ENCODE data around the gene C20orf204. TPM values are rescaled to one million over a fixed set of nuclear protein-coding genes. Genes with fewer than 3 reads are reported as not detected.

C20orf204 gene
- total RNA-seq, 2 experiments from 2014 or later: 6.1 to 6.4 TPM

- Mint-ChIP-seq H3K36me3 (ENCODE audit: low read depth) (no peaks in the 10 kb centered on the region), H3K9me3 (no peaks in the 10 kb centered on the region), H3K27ac (peak overlapping the region; percentile 85), H3K4me3 (peak overlapping the region; percentile 87), H3K4me1 (ENCODE audit: low read depth) (peaks cover 53% of the 10 kb centered on the region), H3K27me3 (peaks cover 14% of the 10 kb centered on the region)
- POLR2A ChIA-PET: interaction anchor here (1.0 to 1.8 kb wide), 6 partner anchors 15 to 78 kb away, joined by 3 to 14 read pairs (median 4); partner anchors contain the start of genes LKAAEAR1, OPRL1, PRPF6 and RGS19
- Histone ChIP-seq H3K27me3 (ENCODE audit: control insufficient read depth in 1 of 2, insufficient read depth in 2 of 2, low read length in 2 of 2) (peaks cover 5 to 6% of the 10 kb centered on the region in 2 experiments), H3K4me3 (ENCODE audit: low read length) (peak overlapping the region; percentile 67), H3K27ac (ENCODE audit: low read depth in 1 of 2, low read length in 2 of 2) (peak overlapping the region; percentile 46 to 61), H3K9me3 (ENCODE audit: control insufficient read depth in 1 of 2, insufficient read depth in 1 of 2, low read length in 2 of 2) (no peaks in the 10 kb centered on the region), H3K4me1 (ENCODE audit: insufficient read depth, low read length) (peaks cover 50% of the 10 kb centered on the region), H3K36me3 (ENCODE audit: insufficient read depth, low read length) (no peaks in the 10 kb centered on the region)
- no peak for ATAC-seq (ENCODE audit: poor library complexity)
- no peak for TF ChIP-seq CTCF (IDR thresholded peaks at IDR 0.05)
- DNase-seq: peak in 3 of 14 experiments; percentile 27 to 51 (median 47)
- intact Hi-C loops (cut with DNase I, micrococcal nuclease): loop anchor here in 1 of 2 experiments (5.0 kb wide), 1 partner anchor 35 kb away; the partner anchor contains the start of gene RGS19
- CTCF ChIA-PET: interaction anchor here (0.9 kb wide), 1 partner anchor 62 kb away, joined by 4 read pairs; the partner anchor contains the start of gene PRPF6
Observed at GRCh38 chr20:64042054-64042781, 6.2 kb downstream of the C20orf204 start.

- Histone ChIP-seq H3K27ac (ENCODE audit: low read depth in 1 of 2, low read length in 2 of 2) (no peak overlapping the region), H3K4me1 (ENCODE audit: insufficient read depth, low read length) (peaks cover 42% of the 10 kb centered on the region), H3K27me3 (ENCODE audit: control insufficient read depth in 1 of 2, insufficient read depth in 2 of 2, low read length in 2 of 2) (peaks cover 2 to 8% of the 10 kb centered on the region in 2 experiments), H3K36me3 (ENCODE audit: insufficient read depth, low read length) (no peaks in the 10 kb centered on the region), H3K9me3 (ENCODE audit: control insufficient read depth in 1 of 2, insufficient read depth in 1 of 2, low read length in 2 of 2) (no peaks in the 10 kb centered on the region), H3K4me3 (ENCODE audit: low read length) (no peak overlapping the region)
- peaks cover 46% of the 10 kb centered on the region for H3K4me1 Mint-ChIP-seq (ENCODE audit: low read depth)
- ChIA-PET CTCF (interaction anchor here (1.3 kb wide), 1 partner anchor 14 kb away, joined by 3 read pairs; no protein-coding TSS in a partner anchor), POLR2A (interaction anchor here (1.0 to 1.9 kb wide), 4 partner anchors 13 to 88 kb away, joined by 3 to 6 read pairs (median 4); partner anchors contain the start of genes PRPF6, TCEA2 and UCKL1)
- DNase-seq (no peak), ATAC-seq (ENCODE audit: poor library complexity) (no peak)
- no peaks in the 10 kb centered on the region for H3K36me3 Mint-ChIP-seq (ENCODE audit: low read depth)
- peak overlapping the region; percentile 79 for H3K27ac Mint-ChIP-seq
- peaks cover 17% of the 10 kb centered on the region for H3K27me3 Mint-ChIP-seq
- H3K4me3 Mint-ChIP-seq: peak overlapping the region; percentile 83
- TF ChIP-seq CTCF (IDR thresholded peaks at IDR 0.05): no peak
- intact Hi-C loops (cut with DNase I, micrococcal nuclease): loop anchor here in 1 of 2 experiments (5.0 kb wide), 1 partner anchor 34 kb away; the partner anchor contains the start of gene RGS19
- no peaks in the 10 kb centered on the region for H3K9me3 Mint-ChIP-seq
Observed at GRCh38 chr20:64043768-64044167, 7.8 kb downstream of the C20orf204 start.

GRCh38 chr20:64044484-64045247 is 8.7 kb downstream of the C20orf204 start:
- H3K4me3 ChIP-seq (ENCODE audit: low read length): no peak overlapping the region
- Mint-ChIP-seq H3K27ac (peak overlapping the region; percentile 79), H3K36me3 (ENCODE audit: low read depth) (no peaks in the 10 kb centered on the region), H3K9me3 (no peaks in the 10 kb centered on the region), H3K4me3 (peak overlapping the region; percentile 83), H3K27me3 (peaks cover 17% of the 10 kb centered on the region), H3K4me1 (ENCODE audit: low read depth) (peaks cover 42% of the 10 kb centered on the region)
- ATAC-seq (ENCODE audit: poor library complexity) (no peak), DNase-seq (no peak)
- intact Hi-C loops (cut with DNase I, micrococcal nuclease): loop anchor here in 1 of 2 experiments (5.0 kb wide), 1 partner anchor 33 kb away; the partner anchor contains the start of gene RGS19
- peaks cover 36% of the 10 kb centered on the region for H3K4me1 ChIP-seq (ENCODE audit: insufficient read depth, low read length)
- POLR2A ChIA-PET: interaction anchor here (1.0 to 1.9 kb wide), 4 partner anchors 13 to 88 kb away, joined by 3 to 6 read pairs (median 4); partner anchors contain the start of genes PRPF6, TCEA2 and UCKL1
- H3K27me3 ChIP-seq (ENCODE audit: control insufficient read depth in 1 of 2, insufficient read depth in 2 of 2, low read length in 2 of 2): peaks cover 2 to 9% of the 10 kb centered on the region in 2 experiments
- CTCF ChIA-PET: no interaction called here
- no peak for TF ChIP-seq CTCF (IDR thresholded peaks at IDR 0.05)
- no peak overlapping the region for H3K27ac ChIP-seq (ENCODE audit: low read depth in 1 of 2, low read length in 2 of 2)
- no peaks in the 10 kb centered on the region for H3K36me3 ChIP-seq (ENCODE audit: insufficient read depth, low read length)
- H3K9me3 ChIP-seq (ENCODE audit: control insufficient read depth in 1 of 2, insufficient read depth in 1 of 2, low read length in 2 of 2): peaks cover 0 to 1% of the 10 kb centered on the region in 2 experiments
